ENCODE measurements around the gene THBS2.
"Not testable (repeated sequence)": the region's sequence is repeated elsewhere in the genome, so short reads cannot be mapped to it uniquely, and the experiment has no call there.

THBS2 gene

DNA sequence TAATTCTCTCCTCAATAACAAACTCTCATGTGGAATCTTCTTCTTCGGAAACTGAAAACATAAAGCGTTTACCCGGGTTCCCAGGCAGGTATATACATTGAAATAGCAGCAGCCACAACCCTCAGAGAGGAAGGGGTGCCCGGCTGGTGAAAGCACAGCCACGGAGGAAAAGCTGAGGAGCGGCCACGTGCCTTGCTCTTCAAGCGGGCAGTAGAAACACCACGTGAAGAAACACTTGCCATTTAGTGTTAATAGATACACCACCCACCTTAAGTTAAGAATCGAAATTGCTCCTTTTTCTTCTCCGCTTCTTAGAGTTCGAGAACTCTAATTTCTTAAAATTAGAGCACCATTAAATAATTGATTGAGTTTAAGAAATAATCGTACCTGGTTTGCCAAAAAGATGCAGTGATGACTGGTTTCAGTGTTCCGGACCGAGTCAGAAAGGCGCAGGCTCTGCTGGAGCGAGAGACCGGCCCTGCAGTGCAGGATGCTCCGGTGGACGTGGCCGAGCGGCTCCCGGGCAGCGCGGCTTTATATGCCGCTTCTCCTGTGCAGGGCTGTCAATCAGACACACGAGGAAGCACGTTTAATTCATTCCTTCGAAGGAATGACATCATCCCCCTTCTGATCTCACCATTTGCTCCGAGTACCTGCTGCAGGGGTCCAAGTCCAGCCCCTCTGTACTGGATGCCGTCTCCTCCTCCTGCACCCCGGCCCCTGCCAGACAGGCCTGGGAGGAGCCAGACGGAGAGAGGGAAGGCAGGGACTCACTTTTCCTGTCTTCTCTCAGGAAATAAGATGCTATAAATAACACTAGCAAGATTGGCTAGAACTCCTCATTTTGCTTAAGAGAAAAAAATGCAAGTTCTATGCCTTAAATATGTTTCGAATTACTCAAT lies at the start of gene THBS2:
THBS2 (minus strand) TSS at position 510 of the 902 bp plus-strand sequence. CDS start 3,062 bp downstream, outside the sequence.
- DNase-seq: no peak

DNA sequence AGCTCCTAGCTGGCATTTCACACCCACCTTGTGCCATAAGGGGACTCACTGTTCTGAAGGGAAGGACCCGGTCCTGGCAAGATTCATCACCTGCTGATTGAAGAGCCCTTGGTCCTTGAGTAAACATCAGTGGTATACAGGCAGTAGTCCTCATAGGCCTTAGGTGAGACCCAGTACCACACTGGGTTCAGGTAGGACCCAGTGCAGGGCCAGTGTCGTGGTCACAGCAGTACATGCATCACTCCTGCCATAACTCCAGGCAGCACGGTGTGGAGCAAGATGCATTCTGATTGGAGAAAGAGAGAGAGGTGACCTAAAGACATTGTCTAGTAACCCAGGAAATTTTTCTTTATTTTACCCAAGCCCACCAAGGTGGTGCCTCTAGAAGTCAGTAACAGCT lies 49.1 kb upstream of the THBS2 start:
- DNase-seq: no peak

DNA sequence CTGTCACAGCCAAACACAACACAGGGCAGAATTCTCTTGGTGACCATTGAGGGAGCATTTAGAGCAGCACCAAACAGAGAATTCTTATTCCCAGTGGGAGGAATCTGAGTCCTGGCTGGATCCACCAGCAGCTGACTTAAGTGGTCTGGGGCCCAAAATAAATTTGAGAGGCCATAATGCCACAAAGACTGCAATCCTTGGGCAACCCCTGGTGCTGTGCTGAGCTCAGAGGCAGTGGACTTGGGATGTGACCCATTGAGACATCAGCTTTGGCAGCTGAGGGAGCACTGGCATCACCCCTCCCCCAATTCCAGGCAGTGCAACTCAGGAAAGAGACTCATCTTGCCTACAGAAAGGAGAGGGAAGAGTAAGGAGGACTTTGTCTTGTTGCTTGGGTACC lies 48.6 kb upstream of the THBS2 start:
- no peak for DNase-seq

DNA sequence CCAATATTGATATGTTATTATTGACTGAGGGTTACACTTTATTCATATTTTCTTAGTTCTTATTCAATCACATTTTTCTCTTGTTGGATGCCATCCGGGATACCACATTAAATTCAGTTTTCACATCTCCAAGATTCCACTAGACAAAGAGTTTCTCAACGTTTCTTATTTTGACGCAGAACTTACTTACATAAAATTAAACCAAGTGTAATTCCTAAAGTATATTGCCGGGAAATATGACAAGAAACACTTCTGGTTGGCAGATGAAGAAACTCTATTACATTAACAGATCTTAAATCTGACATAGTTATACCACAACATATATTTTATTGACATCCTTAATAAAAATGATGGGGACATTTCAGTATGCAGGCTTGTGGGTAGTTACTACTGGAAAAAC lies 47.3 kb upstream of the THBS2 start:
- no peak for DNase-seq

DNA sequence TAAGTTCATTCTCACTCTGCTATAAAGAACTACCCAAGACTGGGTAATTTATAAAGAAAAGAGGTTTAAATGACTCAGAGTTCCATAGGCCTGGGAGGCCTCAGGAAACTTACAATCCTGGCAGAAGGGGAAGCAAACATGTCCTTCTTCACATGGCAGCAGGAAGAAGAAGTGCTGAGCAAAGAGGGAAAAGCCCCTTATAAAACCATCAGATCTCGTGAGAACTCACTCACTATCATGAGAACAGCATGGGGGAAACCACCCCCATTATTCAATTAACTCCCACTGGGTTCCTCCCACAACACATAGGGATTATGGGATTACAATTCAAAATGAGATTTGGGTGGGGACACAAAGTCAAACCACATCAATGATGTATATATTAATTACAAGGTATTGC lies 45.0 kb upstream of the THBS2 start:
- DNase-seq: not testable (repeated sequence)

DNA sequence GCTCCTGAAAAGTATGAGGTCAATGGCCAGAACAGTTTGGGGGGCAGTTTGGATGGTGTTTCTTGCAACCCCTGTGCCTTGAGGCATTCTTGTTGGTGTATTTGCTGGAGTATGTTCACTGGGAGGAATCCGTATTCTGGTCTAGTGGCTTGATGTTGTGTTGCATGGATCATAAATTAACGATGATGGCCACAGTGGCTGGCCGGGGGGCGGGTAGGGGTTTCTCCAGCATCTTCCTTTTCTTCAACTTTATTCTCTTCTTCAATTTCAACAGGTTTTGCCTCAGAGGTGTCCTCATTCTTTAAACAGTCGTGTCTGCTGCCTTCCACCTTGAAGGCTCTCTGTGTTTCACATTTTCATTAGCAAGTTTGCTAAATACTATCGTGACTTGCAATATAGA lies 43.0 kb upstream of the THBS2 start:
- DNase-seq: no peak

DNA sequence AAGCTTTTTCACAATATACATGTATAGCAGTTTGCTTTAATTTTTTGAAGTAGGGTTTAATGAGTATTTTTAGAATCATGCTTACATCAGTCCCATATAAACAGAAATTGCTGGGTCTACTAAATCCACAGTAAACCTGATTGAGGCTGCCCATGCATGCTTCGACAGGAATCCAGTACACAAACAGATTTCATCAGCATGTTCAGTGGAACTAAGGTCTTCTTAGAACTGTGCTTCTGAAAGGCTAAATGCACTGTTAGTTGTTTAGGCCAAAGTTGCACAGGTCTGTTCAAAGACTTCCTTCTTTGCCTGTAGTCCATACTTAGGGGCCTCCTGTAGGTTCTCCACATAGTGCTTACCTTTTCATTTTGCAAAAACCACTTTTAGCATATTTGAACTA lies 42.5 kb upstream of the THBS2 start:
- DNase-seq: no peak

DNA sequence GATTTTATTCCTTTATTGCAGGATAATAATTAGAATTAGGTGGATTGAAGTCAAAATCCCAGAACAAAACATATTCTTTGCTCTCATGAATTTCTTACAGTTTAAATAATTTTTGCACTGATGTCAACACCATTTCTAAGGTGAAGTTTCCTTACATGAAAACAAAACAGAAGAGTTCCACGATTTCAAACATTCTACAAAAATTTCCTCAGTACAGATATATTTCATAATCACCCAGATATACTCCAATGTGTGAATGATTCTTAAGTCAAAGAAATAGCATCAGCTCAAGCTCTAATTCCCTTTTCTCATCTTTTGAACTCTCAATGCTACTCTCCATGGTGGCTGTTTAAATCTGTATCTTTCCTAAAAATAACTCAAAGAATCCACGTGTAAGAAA lies 39.5 kb upstream of the THBS2 start:
- no peak for DNase-seq

DNA sequence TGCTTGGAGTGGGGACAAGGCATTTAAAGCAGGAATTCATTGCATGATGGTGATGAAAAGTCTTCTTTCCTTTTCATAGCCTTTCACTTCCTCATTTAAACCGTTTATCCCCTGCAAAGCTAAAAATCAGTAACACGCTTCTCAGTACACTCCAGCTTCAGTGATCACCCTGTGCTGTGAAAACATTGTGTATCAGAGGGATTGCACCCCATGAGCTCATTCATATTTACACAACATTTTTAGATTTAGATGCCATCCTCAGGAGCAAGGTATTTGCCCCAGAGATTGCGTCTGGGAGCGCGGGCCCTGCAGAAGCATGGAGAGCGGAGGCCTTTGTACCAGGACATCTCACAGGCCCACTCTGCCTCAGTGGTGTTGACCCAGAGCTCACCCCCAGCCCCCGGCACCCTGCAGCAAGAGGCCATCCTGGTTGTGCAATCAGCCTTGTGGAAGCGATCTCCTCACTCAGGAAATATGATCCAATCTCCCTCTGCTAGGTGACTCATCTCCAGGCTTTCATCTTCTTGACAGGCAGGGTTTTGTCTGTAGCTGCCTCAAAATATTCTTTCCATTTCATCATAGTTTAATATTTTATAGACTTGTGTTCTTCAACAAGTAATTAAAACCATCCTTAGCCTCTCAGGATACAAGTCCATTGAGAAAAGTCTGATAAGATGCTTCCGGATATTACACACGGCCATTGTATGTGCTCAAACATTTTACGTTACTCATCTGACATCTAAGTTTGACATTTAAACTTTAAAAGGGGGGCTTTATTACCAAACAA lies 38.9 kb upstream of the THBS2 start:
- no peak for DNase-seq

DNA sequence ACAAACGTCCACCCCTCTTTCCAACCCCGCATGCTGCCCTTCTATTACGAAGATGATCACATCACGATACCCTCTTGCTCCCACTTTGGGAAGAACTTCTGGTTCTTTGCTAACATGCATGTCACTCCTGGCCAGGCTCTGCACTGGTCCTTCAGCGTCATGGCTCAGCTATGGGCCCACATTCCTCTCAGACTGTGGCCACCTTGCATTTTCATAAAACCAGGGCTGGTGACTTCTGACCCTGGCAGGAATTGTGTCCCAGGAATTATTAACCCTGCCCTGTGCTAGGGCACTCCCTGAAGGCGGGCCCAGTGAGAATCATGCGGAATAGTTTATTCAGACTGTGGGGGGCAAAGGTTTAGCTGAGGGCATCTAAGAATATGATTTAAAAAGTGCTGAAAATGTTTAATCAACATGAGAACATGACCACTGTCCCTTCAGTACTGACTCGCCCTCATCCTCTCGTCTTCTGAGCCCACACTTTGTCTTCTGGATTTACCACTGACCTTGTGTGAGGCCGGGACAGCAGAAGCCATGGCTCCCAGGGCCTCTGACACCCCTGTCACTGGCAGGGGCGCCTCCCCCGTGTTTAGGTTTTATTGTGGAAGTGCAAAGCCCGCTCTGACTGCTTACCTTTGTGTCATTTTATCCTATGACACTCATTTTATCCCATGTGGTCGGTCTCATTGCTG lies 38.1 kb upstream of the THBS2 start:
- DNase-seq: no peak

DNA sequence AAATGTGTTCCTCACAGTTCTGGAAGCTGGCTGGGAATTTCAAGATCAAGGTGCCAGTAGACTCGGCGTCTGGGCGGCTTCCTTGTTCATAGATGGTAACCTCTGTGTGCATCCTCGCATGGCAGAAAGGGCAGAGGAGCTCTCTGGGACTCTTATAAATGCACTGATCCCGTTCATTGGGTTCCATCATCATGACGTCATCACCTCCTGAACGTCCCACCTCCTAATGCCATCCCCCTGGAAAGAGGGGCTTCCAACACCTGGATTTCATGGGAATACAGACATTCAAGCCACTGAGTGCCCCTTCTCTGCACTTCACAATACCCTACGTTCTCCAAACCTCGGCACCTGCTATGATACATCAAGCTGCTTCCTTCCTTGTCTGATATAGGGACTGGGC lies 37.5 kb upstream of the THBS2 start:
- DNase-seq: no peak

DNA sequence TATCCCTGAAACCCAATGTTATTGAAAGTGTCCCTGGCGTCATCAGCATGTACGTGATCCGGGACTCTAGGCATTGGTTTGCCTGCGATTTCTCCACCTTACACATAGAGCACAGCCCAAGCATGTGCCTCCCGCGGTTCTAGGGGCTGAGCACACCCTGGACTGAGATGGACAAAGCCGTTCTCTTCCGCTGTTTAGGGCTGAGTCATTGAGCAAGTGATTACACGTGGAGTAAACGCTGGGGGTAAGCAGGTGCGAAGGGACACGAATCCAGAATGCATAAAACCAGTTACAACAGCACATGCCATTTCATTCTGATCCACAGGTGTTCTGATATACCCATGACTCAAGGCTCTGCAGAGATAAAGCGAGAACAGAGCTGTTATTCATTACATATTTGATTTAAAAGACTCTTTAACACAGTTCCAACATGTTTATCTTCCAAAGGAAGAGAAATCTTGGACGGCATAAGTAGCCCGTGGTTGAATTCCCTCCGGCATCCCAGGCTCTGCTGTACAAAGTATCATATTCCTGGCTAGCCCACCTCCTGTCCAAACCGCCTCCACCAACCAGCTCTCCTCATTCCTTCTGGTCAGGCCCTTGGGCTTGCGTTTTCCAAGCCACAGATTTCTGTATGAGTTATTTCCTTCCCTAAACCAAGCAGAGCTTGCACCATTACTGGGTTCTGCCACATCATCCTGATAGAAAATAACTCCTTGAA lies 36.1 kb upstream of the THBS2 start:
- no peak for DNase-seq

DNA sequence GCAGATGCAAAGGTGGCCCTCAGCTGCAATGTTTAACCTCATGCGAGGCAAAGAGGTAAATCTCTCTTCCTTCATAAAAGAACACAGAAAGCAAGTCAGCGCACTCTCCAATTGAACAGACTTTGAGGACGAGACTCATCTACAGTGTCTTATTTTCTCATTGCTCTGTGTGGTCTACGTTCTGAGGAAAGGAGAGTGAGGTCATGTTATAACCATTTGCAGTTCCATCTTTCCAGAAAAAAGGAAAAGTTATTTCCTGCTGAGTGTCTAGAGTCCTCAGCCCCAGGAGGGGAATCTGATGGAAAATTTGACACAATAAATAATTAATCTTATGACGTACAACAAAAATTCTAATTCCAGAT lies 35.6 kb upstream of the THBS2 start:
- DNase-seq: no peak

DNA sequence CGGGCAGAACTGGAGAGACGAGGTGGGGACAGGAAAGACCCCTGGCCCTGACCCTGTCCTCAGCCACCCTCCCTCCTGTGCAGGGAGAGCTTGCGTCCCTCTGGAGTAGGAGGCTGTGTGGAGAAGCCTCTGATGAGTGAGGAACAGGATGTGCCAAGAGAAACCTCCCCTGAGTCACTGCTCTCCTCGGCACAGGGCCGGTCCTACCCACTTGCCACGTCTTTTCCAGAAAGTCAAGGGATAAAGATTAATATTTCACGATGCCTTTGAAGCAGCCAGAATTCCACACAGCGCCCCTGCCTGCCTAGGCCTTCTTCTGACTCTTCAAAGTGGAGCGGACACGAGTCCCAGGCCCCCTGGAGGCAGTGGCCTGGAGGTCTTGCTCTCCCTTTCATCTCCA lies 34.9 kb upstream of the THBS2 start:
- DNase-seq: no peak

DNA sequence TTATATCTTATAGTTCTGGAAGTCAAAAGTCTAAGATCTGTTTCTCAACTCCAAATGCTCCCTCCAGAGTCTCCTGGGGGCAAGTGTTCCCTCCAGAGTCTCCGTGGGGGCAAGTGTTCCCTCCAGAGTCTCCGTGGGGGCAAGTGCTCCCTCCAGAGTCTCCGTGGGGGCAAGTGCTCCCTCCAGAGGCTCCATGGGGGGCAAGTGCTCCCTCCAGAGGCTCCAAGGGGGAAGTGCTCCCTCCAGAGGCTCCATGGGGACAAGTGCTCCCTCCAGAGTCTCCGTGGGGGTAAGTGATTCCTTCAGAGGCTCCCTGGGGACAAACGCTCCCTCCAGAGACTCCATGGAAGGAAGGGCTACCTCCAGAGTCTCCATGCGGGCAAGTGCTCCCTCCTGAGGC lies 34.0 kb upstream of the THBS2 start:
- DNase-seq: no peak

DNA sequence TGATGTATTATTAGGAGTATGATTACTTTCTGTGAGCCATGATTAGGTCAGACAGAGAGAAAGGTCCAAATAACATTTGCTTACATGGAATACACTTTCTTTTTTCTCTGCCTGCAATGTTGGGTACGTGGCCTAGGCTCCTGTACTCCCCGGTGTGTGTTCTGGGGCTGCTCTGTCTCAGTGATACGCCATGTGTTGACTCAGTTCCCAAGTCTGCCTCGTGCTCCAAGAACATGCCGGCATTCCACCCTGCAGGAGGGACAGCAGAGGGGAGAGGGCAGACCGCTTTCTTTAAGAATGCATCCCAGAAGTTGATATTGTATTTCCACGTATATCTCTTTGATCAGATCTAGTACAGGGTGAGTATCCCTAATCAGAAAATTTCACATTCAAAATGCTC lies 33.3 kb upstream of the THBS2 start:
- no peak for DNase-seq

DNA sequence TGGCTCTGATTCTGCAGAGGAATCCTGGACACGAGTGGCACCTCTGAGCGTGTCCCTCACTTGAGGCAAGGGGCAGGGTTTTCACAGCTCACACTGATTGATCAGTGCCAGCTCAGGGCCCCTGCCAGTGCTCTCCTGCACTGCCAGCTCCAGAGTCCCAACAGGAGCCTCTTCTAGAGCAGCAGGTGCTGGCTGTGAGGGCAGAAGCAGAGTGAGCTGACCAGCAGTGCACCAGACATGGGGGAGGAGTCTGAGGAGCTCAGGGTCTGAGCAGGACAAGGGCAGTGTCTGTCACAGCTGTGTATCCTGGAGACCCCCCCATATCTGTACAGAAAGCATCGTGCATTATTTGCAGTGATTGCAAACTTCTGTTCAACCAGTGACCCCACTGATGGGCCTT lies 31.5 kb upstream of the THBS2 start:
- DNase-seq: no peak

DNA sequence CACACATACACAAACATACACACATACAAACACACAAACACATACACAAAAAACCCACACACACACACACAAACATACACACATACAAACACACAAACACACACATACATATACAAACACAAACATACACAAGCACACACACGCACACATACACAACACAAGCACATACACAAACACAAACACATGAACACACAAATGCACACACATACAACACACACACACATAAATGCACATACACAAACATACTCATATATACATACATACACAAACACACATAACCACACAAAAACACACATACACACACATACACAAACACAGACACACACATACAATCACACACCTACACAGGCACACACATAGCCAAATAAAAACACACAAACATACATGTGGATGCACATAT lies 30.3 kb upstream of the THBS2 start:
- no peak for DNase-seq

DNA sequence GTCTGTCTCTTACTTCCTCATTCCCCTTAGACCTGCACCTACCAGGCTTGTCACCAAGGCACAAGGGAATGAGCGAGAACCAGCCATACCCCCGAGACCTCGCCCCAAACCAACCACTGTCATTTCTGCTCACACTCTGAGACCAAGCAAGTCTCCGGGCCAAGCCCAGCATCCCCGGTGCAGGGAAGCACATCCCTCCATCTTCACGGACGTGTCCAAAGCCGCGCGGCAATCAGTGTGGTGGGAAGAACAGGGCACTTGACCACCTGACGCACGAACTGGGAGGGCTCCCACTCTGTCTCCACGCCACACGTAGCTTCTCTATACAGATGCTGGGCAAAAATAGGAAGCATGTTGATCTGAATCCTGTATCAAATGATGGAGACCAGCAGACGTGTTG lies 28.4 kb upstream of the THBS2 start:
- no peak for DNase-seq

DNA sequence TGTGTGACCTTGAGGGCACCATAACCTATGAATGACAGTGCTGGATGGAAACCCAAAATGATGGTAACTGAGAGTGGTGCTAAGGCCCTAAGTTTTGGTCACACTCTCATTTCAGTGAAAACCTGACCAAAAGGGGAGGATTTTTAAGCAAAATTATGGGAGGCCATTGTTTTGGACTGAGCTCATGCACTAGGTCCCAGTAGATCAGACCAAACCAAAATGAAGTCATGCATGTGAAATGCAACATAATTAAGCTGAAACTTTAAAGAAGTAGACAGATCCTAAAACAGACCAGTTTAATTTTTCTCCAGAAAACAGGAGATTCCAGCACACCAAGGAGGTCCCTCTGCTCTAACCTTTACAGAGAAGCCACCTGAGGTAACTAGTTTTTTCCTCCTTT lies 24.0 kb upstream of the THBS2 start:
- no peak for DNase-seq

DNA sequence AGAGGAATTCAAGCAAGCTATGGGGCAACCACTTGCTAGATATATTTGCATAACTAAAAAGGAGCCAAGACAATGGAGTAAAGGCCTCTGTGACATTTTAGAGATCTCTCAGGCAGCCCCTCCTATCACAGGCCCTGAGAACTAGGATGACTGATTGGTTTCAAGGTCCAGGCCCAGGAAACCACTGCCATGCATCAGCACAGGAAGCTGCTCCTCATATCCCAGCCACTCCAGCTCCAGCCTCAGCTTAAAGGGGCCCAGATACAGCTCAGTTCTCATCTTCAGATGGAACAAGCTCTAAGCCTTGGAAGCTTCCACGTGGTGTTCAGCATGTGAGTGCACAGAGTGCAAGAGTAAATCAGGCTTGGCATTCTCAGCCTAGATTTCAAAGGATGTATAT lies 21.1 kb upstream of the THBS2 start:
- no peak for DNase-seq

DNA sequence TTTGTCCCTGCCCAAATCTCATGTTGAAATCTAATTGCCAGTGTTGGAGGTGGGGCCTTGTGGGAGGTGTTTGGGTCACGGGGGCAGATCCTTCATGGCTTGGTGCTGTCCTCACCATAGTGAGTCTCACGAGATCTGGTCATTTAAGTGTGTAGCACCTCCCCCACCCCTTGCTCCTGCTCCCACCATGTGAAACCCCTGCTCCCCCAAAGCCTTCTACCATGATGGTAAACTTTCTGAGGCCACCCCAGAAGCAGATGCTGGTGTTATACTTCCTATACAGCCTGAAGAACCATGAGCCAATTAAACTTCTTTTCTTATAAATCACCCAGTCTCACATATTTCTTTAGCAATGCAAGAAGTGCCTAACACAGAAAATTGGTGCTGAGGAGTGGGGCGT lies 19.9 kb upstream of the THBS2 start:
- DNase-seq: no peak

DNA sequence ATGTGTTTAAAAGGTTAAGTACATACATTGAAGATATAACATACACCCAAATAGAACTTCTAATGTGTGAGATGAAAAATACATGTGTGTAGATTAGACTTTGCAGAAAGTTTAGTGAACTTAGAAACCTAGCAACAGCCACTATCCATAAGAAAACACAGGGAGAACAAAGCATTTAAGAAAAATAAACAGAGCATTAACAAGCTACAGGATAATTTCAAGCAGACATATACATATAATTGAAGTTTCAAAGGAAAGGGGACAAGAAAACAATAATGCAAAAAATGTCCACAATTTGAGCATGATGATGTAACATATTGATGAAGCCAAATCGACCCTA lies 18.2 kb upstream of the THBS2 start:
- no peak for DNase-seq
